Prostate gland (tissue), 2 donors: ENCODE results near the gene ABO. TPM values are rescaled to one million over a fixed set of nuclear protein-coding genes. Genes with fewer than 3 reads are reported as not detected.
"Not testable (repeated sequence)": the region's sequence is repeated elsewhere in the genome, so short reads cannot be mapped to it uniquely, and the experiment has no call there.

ENCODE experiments used
- DNase-seq: peaks from one replicate; pipeline ENCODE4 v3.0.0-alpha.2; 2019; ENCODE audit warnings: low spot score
- H3K27ac ChIP-seq, 2 donors: fragments of 200-600 bp; sonication (generic); 2 replicates each; pipeline ENCODE4 v1.5.1; 2017 to 2019
- H3K27me3 ChIP-seq: fragments of 200-600 bp; sonication (generic); replicated peaks from 2 replicates; pipeline ENCODE4 v1.5.1; 2019; ENCODE audit not compliant: insufficient read depth
- H3K36me3 ChIP-seq, 2 donors: fragments of 200-600 bp; sonication (generic); 1 replicate in 1 of 2; 2 replicates in 1 of 2; pipeline versions ENCODE4 v1.5.1 to v1.8.1; 2017 to 2019
- H3K4me1 ChIP-seq: fragments of 200-600 bp; sonication (generic); replicated peaks from 2 replicates; pipeline ENCODE4 v1.5.1; 2019
- H3K4me3 ChIP-seq, 2 donors: fragments of 200-600 bp; sonication (generic); 2 replicates each; pipeline ENCODE4 v1.5.1; 2017 to 2019
- H3K9me3 ChIP-seq: fragments of 200-600 bp; sonication (generic); 2 replicates; pipeline ENCODE4 v1.5.1; 2017
- POLR2A ChIP-seq: fragments of 450-650 bp; IDR thresholded peaks from one replicate; pipeline ENCODE4 v1.6.1; 2016; ENCODE audit warnings: antibody characterized with exemption, mild to moderate bottlenecking
- POLR2AphosphoS5 ChIP-seq: sonication (generic); formaldehyde crosslinking; IDR thresholded peaks from one replicate; pipeline ENCODE4 v1.6.1; 2017; ENCODE audit warnings: antibody characterized with exemption
- WGBS: methylation state at CpG from one replicate; pipeline ENCODE4 v1.1.5; 2018; 5-methylcytosine and 5-hydroxymethylcytosine counted together
- intact Hi-C: fragments of 100-400 bp; cut with DNase I; formaldehyde crosslinking; loops from one replicate; pipeline ENCODE4 v1.14.2; 2022
- total RNA-seq, 2 donors: library from RNA; depleted of rRNA; stranded (reverse); fragments of >200 nt; gene quantifications; one replicate each; pipeline ENCODE4 v1.1.0, GENCODE V29; 2016
- TF ChIP-seq, protein P1 (sequence below), 4 experiments: fragments of 200-600 bp in 2 of 4; fragments of 450-650 bp in 2 of 4; sonication (generic) in 2 of 4; IDR thresholded peaks; 1 replicate in 3 of 4; 2 replicates in 1 of 4; pipeline ENCODE4 v1.5.1; 2016 to 2019; ENCODE audit warnings: antibody characterized with exemption in 4 of 4, mild to moderate bottlenecking in 2 of 4, moderate library complexity in 2 of 4

ABO gene
- total RNA-seq, 2 donors from 2014 or later, result 3.5 to 14.8 TPM

DNA sequence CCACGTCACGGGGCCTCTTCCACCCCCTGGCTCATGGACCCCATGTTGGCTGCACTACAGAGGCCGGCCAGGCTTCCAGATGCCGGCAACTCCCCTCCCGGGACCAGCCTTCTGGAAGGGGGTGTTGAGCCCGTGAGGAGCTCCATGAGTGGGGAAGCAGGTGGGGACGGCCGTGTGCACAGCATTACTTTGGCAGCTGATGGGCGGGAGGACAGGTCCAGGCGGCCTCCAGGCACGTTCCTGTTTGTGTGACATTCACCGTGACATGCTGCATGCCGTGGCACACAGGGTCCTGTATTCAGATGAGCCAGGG, 29.1 kb upstream of the ABO start:
- Histone ChIP-seq H3K27ac (no peak overlapping the region), H3K4me3 (no peak overlapping the region), H3K9me3 (no peaks in the 10 kb centered on the region), H3K27me3 (no peaks in the 10 kb centered on the region), H3K4me1 (no peaks in the 10 kb centered on the region), H3K36me3 (no peaks in the 10 kb centered on the region)
- DNase-seq, result no peak
- intact Hi-C loops, result no loop called here
- TF ChIP-seq, protein P1, sequence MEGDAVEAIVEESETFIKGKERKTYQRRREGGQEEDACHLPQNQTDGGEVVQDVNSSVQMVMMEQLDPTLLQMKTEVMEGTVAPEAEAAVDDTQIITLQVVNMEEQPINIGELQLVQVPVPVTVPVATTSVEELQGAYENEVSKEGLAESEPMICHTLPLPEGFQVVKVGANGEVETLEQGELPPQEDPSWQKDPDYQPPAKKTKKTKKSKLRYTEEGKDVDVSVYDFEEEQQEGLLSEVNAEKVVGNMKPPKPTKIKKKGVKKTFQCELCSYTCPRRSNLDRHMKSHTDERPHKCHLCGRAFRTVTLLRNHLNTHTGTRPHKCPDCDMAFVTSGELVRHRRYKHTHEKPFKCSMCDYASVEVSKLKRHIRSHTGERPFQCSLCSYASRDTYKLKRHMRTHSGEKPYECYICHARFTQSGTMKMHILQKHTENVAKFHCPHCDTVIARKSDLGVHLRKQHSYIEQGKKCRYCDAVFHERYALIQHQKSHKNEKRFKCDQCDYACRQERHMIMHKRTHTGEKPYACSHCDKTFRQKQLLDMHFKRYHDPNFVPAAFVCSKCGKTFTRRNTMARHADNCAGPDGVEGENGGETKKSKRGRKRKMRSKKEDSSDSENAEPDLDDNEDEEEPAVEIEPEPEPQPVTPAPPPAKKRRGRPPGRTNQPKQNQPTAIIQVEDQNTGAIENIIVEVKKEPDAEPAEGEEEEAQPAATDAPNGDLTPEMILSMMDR (IDR thresholded peaks at IDR 0.05), result no peak
- TF ChIP-seq POLR2A (no peak), POLR2AphosphoS5 (no peak)
- 34% methylated on average over 9 of the region's 13 CpGs for WGBS

DNA sequence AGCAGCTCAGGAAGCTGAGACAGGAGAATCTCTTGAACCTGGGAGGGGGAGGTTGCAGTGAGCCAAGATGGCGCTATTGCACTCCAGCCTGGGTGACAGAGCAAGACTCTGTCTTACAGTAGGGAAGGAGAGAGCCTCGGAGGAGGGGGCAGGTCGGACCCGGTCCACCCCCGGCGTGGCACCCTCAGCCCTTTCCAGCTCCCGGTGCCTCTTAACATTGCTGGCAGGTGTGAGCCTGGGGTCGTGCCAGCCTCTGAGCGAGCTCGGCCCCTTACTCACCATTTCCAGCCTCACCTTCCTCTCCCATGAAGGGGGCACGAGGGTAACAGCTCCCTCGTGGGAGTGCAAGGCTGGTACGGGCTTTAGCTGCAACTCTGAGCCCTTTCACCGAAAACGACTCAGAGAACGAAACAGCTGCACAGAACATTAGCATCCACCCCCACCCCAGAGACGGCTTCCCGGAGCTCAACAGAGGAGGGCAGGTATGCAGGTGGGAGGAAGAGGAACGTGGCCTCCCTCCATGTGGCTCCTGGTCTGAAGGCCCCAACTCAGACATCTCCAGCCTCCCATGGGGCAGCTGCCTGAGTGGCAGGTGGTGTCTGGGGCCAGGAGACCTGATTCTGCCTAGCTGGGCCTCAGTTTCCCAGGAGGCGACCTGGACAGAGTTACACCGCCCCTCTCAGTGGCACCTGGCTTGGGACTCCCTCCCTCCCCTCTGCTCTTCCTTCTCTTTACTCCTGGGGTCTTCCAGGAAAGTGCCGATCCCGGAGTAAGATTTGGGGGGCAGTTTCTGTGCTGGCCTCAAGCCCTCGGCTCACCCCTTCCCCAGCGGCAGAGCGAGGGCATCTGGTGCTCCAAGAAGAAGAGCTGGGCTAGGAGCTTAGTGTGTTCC, 28.5 kb upstream of the ABO start:
- TF ChIP-seq POLR2A, result no peak
- no peak for DNase-seq
- no peaks in the 10 kb centered on the region for H3K27me3 ChIP-seq
- no peaks in the 10 kb centered on the region for H3K4me1 ChIP-seq
- H3K9me3 ChIP-seq, result no peaks in the 10 kb centered on the region
- H3K4me3 ChIP-seq, result no peak overlapping the region
- intact Hi-C loops, result no loop called here
- no peak overlapping the region for H3K27ac ChIP-seq
- 76% methylated on average over 26 of the region's 26 CpGs for WGBS
- no peaks in the 10 kb centered on the region for H3K36me3 ChIP-seq

DNA sequence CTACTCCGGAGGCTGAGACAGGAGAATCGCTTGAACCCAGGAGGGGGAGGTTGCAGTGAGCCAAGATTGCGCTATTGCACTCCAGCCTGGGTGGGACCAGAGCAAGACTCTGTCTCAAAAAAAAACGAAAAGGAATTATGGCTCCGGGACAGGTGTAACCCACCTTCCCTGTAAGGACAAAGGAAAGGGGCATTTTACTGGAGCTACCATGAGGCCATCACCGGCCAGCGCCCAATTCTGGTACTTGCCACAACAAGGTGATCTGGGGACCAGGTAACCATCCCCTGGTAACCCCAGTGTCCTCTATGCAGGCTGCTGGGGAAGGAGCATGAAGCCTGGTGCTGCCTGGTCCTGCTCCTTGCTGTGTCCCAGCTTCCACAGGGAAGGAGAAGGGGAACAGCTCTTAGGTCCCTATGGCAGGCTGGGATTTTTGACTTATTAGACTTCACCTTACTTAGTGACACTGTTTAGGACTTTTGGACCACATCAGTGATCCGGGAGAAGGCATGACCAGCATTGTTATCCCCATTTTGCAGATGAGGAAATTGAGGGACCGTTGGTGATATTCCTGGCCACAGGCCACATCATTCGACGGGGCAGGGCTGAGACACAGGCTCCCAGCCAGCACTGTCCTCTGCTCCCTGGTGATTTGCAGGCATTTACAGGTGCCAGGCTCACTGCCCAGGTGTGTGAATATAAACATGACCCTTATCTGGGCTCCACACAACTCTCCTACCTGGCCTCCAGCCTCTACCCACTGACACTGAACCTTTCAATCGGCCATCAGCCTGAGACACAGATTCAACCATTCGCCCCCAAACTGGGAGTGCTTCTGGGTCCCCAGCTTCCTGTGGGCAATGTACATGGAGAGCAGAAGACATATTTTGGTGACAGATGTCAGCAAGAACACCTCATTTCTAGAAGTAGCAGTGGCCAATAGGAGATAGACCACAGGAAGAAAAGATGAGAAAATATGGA, 26.5 kb upstream of the ABO start:
- Histone ChIP-seq H3K27ac (no peak overlapping the region), H3K36me3 (no peaks in the 10 kb centered on the region), H3K4me1 (no peaks in the 10 kb centered on the region), H3K4me3 (no peak overlapping the region), H3K27me3 (no peaks in the 10 kb centered on the region), H3K9me3 (no peaks in the 10 kb centered on the region)
- intact Hi-C loops, result no loop called here
- TF ChIP-seq, protein P1 (IDR thresholded peaks at IDR 0.05), result no peak
- TF ChIP-seq POLR2A (no peak), POLR2AphosphoS5 (no peak)
- DNase-seq, result no peak
- 91% methylated on average over 13 of the region's 13 CpGs for WGBS

DNA sequence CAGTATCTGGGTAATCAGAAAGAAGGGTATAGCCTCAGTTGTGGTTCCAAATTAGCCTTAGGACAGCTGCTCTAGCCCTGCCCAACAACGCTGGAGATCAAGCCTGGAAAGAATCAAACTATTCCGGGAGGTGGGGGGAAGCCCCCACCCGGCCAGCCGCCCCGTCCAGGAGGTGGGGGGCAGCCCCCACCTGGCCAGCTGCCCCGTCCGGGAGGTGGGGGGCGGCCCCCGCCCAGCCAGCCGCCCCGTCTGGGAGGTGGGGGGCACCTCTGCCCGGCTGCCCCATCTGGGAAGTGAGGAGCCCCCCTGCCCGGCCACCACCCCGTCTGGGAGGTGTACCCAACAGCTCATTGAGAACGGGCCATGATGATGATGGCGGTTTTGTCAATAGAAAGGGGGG, 25.0 kb upstream of the ABO start:
- H3K4me3 ChIP-seq, DNase-seq, H3K4me1 ChIP-seq, H3K27ac ChIP-seq, intact Hi-C loops, H3K36me3 ChIP-seq, H3K9me3 ChIP-seq, H3K27me3 ChIP-seq: not testable (repeated sequence)
- WGBS, result 62% methylated on average over 16 of the region's 16 CpGs

DNA sequence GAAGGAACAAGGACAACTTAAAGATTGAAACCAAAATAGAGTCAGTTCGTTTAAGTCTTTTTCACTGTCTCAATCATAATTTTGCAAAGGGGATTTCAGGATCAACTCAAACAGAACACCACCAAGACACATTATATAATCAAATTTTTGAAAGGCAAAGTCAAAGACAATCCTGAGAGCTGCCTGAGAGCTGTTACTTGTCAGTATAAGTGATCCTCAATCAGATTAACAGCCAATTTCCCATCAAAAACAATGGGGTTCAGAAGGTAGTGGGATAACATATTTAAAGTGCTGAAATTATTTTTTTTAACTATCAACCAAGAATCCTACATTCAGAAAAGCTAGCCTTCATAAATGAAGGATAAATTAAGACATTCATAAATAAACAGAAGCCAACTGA, 19.3 kb upstream of the ABO start:
- TF ChIP-seq POLR2A (no peak), POLR2AphosphoS5 (no peak)
- TF ChIP-seq, protein P1 (IDR thresholded peaks at IDR 0.05), result no peak
- H3K36me3 ChIP-seq, result no peaks in the 10 kb centered on the region
- H3K4me3 ChIP-seq, result no peak overlapping the region
- intact Hi-C loops, result no loop called here
- H3K9me3 ChIP-seq, result no peaks in the 10 kb centered on the region
- DNase-seq, result no peak
- H3K4me1 ChIP-seq, result no peaks in the 10 kb centered on the region
- no peak overlapping the region for H3K27ac ChIP-seq
- no peaks in the 10 kb centered on the region for H3K27me3 ChIP-seq
- 81% methylated on average over 1 of the region's 1 CpG for WGBS
